ENCODE measurements around the gene CREBBP. TPM values are rescaled to one million over a fixed set of nuclear protein-coding genes. Genes with fewer than 3 reads are reported as not detected.

Gene CREBBP
- polyA plus RNA-seq, 3 donors, result 9.2 to 24.0 (median 17.3) TPM

DNA sequence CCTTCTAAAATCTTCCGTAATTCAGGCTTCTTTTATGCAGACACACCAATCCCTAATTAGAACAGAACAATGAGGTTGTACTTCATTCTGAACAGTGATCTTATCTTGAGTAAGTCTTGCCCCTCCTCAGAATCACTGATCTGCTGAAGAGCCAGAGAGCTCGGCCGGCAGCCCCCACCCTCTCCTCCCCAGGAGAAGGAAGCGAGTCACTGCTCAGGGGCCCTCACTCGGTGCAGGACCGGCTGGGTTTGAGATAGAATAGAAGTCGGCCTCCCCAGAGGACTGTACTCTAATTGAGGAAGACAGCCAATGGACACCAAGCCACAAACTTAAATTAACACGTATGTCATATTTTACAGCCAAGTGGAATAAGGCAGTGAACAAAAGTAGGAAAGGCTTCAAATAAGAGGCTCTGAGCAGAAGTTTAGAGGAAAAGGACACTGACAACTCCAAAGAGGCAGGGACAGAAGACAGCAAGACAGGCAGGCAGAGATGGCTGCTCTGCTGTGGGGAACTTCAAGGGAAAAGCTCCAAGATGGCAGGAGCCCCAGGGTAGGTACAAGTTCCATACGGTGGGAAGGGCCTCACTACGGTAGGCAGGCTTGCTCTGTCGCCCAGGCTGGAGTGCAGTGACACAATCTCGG, 18.6 kb downstream of the CREBBP start:
- no peak overlapping the region for H3K27ac ChIP-seq (ENCODE audit: low read depth, low read length)
- 34 to 64% (median 36%) methylated on average over 12 of the region's 12 CpGs for WGBS, 3 donors

DNA sequence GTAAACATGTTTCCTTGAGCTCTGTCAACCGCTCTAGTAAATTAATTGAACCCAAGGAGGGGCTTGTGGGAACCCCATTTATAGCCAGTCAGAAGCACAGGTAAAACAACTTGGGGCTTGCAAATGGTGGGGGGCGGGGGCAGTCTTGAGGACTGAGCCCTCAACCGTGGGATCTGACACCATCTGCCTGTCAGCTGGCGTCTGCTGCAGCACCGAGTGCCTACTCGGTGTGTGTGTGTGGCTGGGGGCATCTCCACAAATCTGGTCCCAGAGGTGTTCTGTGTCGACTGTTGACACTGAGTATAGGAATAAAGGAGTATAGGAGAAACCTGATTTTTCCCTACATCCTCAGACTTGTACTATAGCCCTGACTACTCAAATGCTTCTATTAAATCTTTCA, 20.6 kb downstream of the CREBBP start:
- no peak overlapping the region for H3K27ac ChIP-seq (ENCODE audit: low read depth, low read length)
- WGBS, 3 donors, result 81 to 94% (median 91%) methylated on average over 7 of the region's 7 CpGs

DNA sequence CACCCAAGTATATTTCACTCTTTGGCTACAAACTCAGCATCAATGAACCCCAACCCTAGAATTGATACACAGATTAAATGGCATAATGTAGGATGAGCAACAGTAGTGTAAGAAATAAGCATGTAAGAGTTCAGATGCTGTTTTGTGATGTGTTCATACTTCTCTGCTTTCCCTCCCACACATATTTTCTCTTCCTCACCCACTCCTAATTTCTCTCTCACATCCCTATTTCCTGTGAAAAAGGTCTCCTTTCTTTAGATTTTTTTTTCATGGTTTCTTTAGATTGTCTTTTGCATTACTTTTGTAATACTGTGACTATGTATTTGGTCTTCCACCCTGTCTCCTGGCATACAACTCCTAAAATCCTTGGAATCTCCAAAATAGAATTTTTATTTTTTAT, 21.7 kb downstream of the CREBBP start:
- H3K27ac ChIP-seq (ENCODE audit: low read depth, low read length), result no peak overlapping the region

DNA sequence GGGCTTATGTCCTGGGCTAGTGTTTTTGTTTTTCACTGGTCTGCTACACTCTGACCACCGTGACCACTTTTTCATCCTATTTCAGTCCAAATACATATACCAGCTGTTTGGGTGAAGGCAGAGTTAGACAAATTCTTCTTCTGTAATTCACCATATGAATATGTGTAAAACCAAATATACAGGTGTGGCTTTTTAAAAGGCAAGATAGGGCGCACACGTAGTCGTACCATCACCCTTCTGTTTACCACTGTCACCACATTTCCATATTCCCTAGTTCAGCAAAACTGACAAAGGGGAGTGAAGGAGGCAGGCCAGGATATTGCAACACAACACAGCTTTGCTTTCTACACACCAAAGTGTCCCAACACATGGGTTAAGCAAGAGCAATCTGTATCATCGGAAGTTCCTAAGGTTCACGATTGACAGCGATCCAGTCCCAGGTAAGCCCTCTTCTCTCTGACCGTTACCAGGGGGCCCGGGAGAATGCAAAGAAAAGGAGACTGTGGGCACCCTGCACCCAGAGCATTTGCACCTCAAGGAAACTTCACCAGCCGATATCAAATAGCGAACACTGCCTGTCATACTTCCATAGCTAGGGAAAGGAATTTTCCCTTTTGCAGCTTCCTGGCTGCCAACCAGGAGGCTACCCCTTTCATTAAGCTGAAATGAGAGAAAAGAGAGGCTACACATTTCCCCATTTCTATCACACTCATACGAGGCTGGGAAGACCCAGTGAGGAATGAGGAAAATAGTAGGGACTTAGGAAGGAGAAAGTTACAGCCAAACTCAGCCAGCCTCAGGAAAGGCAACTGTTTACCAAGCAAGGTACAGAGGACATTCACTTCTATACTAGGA, 23.1 kb downstream of the CREBBP start:
- 26 to 36% (median 30%) methylated on average over 12 of the region's 12 CpGs for WGBS, 3 donors
- H3K27ac ChIP-seq (ENCODE audit: low read depth, low read length), result no peak overlapping the region

DNA sequence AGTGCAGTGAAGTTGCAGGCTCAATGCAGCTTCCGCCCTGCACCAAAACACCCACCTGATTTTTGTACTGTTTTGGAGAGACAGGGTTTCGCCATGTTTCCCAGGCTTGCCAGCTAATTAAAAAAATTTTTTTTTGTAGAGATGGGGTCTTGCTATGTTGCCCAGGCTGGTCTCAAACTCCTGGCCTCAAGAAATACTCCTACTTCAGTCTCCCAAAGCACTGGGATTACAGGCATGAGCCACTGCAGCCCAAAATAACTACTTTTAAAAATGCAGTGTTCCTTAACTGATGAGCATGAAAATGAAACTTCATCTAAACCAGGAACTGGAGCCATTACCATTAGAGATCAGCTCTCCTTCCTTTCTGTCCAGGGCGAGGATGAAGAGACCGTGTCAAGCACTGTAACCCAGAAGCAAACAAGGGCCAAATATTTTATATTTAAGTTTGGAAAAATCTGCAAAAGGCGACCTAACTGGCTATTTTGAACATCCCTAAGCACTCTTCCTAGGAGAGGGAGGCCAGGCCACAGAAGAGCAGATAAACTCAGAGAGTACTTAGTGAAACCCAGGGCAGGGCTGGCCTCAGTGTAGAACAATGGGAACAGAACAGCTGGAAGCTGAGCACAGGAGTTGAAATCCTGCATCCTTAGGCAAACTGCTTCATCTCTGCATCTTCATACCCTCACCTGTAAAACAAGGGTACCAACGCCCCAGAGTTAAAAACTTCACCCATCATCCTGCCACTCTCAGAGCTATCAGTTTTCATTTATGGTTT, 24.0 kb downstream of the CREBBP start:
- no peak overlapping the region for H3K27ac ChIP-seq (ENCODE audit: low read depth, low read length)
- 69 to 86% (median 72%) methylated on average over 6 of the region's 6 CpGs for WGBS, 3 donors

DNA sequence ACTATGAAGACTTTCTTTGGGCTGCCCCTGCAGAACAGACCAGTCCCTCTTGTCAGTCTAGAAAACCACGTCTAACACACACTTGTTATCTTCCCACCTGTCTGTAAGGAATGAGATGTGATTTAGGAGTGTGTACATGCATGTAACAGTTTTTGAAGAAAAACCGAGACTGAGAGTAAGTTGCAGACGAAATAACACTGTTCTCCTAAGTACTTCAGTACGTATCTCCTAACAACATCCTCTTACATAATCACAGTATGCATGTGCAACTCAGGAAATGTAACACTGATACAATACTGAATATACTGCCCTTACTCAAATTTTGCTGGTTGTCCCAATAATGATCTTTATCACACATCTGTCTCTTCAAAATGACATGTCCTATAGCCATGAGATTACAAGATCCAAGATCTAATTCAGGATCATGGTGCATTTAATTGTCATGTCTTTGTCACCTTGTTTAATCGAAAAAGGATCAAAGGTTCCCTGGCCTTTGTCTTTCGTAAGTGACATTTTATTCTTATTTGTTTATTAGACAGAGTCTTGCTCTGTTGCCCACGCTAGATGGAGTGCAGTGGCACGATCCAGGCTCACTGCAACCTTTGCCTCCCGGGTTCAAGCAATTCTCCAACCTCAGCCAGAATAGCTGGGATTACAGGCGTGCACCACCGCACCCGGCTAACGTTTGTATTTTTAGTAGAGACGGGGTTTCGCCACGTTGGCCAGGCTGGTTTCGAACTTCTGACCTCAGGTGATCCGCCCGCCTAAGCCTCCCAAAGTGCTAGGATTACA, 25.6 kb downstream of the CREBBP start:
- no peak overlapping the region for H3K27ac ChIP-seq (ENCODE audit: low read depth, low read length)
- 62 to 77% (median 65%) methylated on average over 19 of the region's 19 CpGs for WGBS, 3 donors

DNA sequence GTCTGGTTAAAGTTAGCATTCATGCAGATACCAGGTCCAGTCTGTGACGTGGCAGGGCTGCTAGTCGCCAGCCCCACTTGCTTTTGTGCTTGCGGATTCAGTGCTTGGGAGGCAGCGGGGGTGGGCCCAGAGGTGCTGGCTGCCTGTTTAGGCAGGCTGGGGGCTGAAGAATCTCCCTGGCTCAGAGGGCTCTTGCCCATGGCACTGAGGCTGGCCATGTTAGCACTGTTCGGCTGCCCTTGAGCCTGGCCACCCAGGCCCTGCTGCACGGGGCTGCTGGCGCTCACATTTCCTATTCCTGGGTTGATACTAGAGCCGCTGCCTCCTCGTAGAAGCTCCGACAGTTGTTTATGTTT, 30.0 kb downstream of the CREBBP start:
- no peak overlapping the region for H3K27ac ChIP-seq (ENCODE audit: low read depth, low read length)
- 81 to 88% (median 86%) methylated on average over 10 of the region's 10 CpGs for WGBS, 3 donors

DNA sequence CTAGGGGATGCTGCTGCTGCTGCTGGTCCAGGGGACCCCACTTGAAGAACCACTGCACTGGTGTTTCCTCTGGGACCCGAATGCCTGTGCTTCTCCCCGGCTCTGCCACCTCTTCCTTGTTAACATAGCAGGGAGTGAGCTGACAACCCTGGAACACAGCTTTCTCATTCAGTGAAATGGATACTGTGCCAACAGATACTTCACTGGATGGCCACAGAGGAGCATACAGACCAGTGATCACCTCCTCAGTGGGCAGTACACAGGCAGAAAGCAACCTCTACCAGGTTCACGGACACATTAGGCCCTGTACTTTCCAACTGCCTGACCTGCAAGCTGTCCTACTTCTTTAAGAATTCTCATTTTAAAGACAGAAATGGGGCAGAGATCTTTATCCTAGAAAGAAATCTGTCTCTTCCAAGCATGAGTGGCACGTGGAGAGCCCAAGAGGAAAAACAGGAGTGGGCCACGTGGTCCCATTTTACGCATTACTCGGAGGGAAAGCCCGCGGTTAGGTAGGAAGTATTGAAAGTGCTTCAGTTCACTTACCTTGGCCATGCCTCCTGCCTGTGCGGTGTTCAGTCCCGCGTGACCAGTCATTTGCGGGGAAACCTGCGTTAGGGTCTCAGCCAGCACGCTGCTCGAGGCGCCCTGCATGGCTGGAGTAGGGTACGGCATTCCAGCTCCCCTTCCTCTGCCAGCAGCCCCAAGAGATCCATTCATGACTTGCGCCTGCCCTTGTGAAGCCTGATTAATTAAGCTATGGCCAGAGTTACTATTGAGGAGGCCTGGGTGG, 30.6 kb downstream of the CREBBP start:
- WGBS, 3 donors, result 85 to 95% (median 94%) methylated on average over 19 of the region's 19 CpGs
- no peak overlapping the region for H3K27ac ChIP-seq (ENCODE audit: low read depth, low read length)

DNA sequence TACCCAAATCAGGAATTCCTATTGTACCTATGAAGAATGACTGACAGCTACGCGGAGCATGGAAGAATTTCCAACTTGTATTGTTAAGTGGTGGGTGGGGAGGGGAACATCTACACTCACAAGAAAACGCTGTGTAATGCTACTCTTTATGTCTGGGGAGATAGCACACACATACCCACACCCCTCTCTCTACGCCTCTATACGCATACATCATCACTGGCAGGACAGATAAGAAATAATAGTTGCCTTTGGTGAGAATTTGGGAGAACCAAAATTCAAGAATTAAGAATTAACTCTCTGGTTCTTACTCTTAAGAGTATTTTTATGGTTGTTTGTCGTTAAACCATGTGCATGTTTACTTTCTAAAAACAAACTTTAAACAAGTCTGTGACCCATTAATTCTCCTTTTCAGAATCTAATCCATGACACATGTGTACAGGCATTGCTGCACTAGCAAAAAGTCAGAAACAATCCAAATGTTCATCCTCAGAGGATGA, 33.9 kb downstream of the CREBBP start:
- 75 to 87% (median 86%) methylated on average over 6 of the region's 6 CpGs for WGBS, 3 donors
- no peak overlapping the region for H3K27ac ChIP-seq (ENCODE audit: low read depth, low read length)

DNA sequence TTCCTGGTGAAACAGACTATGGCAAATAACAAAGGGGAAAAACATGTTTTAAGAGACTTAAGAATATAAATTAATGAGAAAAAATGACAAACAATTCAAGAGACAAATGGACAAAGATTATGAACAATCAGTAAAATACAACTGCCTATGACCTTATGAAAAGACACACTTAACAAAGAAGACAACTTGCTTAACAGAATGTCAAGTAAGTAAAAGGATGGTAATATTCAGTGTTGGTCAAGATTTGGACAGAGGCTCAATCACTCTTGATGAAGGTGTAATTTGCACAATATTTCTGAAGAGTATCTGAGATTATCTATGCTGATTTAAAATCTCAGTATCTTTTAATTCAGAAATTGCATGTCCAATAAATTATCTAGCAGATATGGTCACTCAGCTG, 34.4 kb downstream of the CREBBP start:
- no peak overlapping the region for H3K27ac ChIP-seq (ENCODE audit: low read depth, low read length)

DNA sequence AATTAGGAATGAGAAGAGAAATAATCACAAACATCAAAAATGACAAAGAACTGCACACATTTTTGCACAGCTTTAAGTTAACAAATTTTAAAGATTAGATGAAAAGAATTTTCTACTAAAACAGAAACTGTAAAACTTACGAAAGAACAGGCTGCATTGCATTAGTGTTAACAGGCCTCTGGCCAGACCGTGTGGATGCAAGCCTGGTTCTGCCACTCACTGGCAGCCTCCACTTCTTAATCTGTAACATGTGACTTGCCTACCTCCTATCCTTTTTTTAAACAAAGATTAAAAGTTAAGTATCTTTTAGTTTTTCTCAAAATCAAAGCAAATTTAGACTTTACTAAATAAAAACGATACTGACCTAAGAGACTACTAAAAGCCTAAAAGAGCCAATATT, 37.5 kb downstream of the CREBBP start:
- 41 to 57% (median 41%) methylated on average over 3 of the region's 3 CpGs for WGBS, 3 donors

DNA sequence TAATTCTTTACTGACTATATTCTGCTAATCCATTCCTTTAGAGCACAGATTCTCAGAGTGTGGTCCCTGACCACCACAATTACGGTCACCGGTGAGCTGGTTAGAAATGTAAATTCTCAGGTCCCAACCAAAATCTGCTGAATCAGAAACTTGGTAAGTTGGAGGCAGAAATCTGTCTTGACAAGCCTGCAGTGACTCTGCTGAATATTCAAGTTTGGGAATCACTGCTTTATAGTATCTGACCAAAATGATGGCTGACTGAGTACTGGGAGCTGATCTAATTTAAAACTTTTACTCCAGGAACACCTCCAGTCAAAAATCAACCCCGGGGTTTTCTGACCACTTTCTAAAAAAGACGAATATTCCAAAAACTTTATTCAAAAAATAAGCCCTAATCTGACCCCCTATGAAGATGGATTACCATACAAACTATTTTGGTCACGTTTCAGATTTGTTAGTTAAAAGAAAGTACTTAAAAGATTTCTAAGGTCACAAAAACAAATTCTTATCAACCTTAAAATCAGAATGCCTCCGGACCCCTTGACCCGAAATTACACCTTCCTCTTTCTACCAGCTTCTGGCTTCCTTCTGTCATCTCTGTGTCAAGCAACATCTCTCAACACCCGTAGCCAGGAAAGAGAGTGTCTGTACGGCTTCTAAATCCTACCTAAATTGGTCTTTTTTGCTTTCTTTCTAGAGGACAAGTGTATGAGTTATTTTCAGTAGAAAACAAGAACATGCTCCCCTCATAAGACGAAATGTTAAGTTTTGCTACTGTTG, 38.6 kb downstream of the CREBBP start:
- no peak overlapping the region for H3K27ac ChIP-seq (ENCODE audit: low read depth, low read length)
- 55 to 75% (median 64%) methylated on average over 10 of the region's 10 CpGs for WGBS, 3 donors

More for the DNA sequence above, 37.5 kb downstream of the CREBBP start:
- no peak overlapping the region for H3K27ac ChIP-seq (ENCODE audit: low read depth, low read length)

DNA sequence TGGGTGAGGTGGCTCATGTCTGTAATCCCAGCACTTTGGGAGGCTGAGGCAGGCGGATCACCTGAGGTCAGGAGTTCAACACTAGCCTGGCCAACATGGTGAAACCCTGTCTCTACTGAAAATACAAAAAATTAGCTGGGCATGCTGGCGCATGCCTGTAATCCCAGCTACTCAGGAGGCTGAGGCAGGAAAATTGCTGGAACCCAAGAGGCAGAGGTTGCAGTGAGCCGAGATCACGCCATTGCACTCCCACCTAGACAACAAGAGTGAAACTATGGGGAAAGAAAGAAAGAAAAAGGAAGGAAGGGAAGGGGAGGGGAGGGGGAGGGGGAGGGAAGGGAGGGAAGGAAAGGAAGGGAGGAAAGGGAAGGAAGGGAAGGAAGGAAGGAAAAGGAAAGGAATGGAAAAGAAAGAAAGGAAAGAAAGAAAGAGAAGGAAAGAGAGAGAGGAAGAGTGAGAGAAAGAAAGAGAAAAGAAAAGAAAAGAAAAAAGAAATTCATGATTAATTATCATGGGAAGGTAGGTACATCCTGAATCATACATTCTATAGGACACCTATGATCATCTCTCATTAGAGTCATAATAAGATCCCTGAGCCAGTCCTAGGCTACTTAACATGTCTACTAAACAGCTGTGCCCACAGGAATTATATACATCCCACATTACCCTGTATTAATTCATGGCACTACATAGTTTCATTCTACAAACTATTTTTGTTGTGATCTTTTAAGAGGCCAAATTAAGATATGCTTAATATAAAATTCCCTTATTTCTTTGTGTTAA, 40.9 kb downstream of the CREBBP start:
- WGBS, 3 donors, result 92 to 96% (median 95%) methylated on average over 4 of the region's 4 CpGs
- H3K27ac ChIP-seq (ENCODE audit: low read depth, low read length), result no peak overlapping the region

DNA sequence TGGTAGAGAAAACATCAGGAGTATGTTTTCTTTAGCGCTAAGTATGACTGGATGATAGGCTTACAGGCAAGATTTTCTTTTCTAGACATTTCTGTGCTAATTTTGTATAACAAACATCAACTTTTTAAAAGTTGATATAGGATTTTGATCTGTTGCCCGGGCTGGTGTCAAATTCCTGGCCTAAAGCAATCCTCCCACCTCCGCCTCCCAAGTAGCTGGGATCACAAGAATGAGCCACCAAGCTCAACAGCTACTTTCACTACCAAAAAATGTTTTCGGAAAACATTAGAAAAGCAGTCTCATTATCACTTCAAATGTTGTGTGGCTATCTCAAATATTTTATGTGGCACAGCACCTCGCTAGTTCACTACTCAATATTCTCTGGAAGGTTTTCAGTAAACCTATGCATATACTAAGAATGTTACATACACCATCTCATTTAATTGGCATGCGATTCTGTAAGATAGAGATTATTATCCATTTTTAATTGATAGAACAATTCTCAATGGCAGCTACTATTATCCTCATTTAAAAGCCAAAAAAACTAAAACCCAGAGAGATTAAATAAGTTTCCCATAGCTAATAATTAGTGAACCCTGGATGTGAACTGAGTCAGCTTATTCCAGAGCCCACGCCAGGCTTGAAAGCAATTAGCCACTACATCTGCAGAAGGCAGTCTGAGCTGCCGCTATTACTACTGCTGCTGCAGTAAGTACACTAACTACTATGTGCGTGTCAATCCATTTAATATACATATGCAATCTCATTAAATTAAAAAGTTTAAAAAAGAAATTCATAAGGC, 41.7 kb downstream of the CREBBP start:
- 71 to 85% (median 81%) methylated on average over 9 of the region's 9 CpGs for WGBS, 3 donors
- H3K27ac ChIP-seq (ENCODE audit: low read depth, low read length), result no peak overlapping the region

DNA sequence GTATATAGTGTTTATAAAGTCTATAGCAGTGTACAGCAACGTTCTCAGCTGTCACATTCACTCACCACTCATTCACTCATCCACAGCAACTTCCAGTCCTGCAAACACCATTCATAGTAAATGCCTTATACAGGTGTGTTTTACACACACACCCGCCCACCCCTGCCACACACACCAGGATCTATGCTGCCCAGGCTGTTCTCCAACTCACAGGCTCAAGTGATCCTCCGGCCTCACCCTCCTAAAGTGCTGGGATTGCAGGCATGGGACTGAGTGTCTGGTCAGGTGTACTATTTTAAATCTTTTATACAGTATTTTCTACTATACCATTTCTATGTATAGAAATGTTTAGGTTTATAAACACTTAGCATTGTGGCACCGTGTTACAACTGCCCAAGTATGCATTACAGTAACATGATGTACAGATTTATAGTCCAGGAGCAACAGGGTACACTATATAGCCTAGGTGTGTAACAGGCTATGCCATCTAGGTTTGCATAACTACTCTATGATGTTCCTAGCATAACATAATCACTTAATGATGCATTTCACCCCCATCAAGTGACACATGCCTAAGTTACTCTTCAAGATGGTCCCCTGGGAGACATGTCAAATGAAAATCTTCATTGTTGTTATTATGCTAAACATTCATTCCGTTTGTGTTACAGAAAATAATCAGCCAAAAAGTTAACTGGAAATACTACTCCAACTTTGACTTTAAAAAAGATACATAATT, 42.5 kb downstream of the CREBBP start:
- H3K27ac ChIP-seq (ENCODE audit: low read depth, low read length), result no peak overlapping the region
- WGBS, 3 donors, result 62 to 76% (median 68%) methylated on average over 5 of the region's 5 CpGs

Measured in adipose tissue (tissue), 3 donors.